Panc1 (cell line): ENCODE measurements around the gene NADSYN1. TPM values are rescaled to one million over a fixed set of nuclear protein-coding genes. Genes with fewer than 3 reads are reported as not detected.

Experiments used
- ATAC-seq: fragments of 200-7000 bp; cut with Tn5 transposase; 2 replicates; pipeline ENCODE4 v1.9.1; 2020; ENCODE audit warnings: mild to moderate bottlenecking, moderate library complexity
- BruUV-seq: library from RNA; stranded (reverse); fragments of 400-500 nt; replicated peaks from 2 replicates; lab custom pipeline; 2021; lab: Mats Ljungman, UMichigan
- CTCF ChIA-PET: fragments of 300-600 bp; sonication (Branson Sonifier 250); formaldehyde crosslinking; loops from one replicate; lab custom pipeline; 2022; ENCODE audit warnings: antibody characterized with exemption; lab: Charles Lee
- POLR2A ChIA-PET: fragments of 300-600 bp; sonication (Branson Sonifier 250); formaldehyde crosslinking; loops from one replicate; lab custom pipeline; 2022; ENCODE audit warnings: antibody characterized with exemption; lab: Charles Lee
- DNase-seq: peaks from one replicate; pipeline ENCODE4 v3.0.0-alpha.2; 2010; ENCODE audit warnings: low read depth, low spot score
- H3K27ac ChIP-seq: 2 replicates; pipeline ENCODE4 v1.5.1; 2011; ENCODE audit warnings: mild to moderate bottlenecking, low read length, inconsistent platforms
- H3K27me3 ChIP-seq: fragments of 200-500 bp; sonication (Bioruptor generic); 2 replicates; pipeline ENCODE4 v1.6.0; 2014; ENCODE audit warnings: low read length, inconsistent platforms; ENCODE audit not compliant: control insufficient read depth, insufficient read depth
- H3K36me3 ChIP-seq: fragments of 200-500 bp; sonication (Bioruptor generic); 2 replicates; pipeline ENCODE4 v1.5.1; 2014; ENCODE audit warnings: inconsistent platforms, mild to moderate bottlenecking, low read length, moderate library complexity; ENCODE audit not compliant: control insufficient read depth, insufficient read depth
- H3K4me1 ChIP-seq: 2 replicates; pipeline ENCODE4 v1.5.1; 2011; ENCODE audit warnings: inconsistent platforms, mild to moderate bottlenecking, low read length, moderate library complexity; ENCODE audit not compliant: control insufficient read depth, insufficient read depth
- H3K4me3 ChIP-seq, 2 experiments: 2 replicates each; pipeline ENCODE4 v1.5.1; 2011 to 2012; ENCODE audit warnings: low read depth in 2 of 2, low read length in 2 of 2, mild to moderate bottlenecking in 2 of 2, inconsistent platforms in 1 of 2, moderate library complexity in 1 of 2
- H3K9me3 ChIP-seq: fragments of 200-500 bp; sonication (Bioruptor generic); 2 replicates; pipeline ENCODE4 v1.5.1; 2014; ENCODE audit warnings: low read depth, mild to moderate bottlenecking, inconsistent platforms, low read length, moderate library complexity; ENCODE audit not compliant: control insufficient read depth, insufficient read depth
- CTCF ChIP-seq: fragments of 450-650 bp; IDR thresholded peaks from 2 replicates; pipeline ENCODE4 v1.5.1; 2017; ENCODE audit warnings: mild to moderate bottlenecking
- POLR2AphosphoS5 ChIP-seq: IDR thresholded peaks from 2 replicates; pipeline ENCODE4 v1.6.1; 2012; ENCODE audit warnings: mild to moderate bottlenecking, low read depth, low read length, moderate library complexity
- REST ChIP-seq, 2 experiments: IDR thresholded peaks; 2 replicates each; pipeline ENCODE4 v1.6.1; 2011 to 2012; ENCODE audit warnings: low read depth in 2 of 2, control low read depth in 1 of 2, low read length in 1 of 2, mild to moderate bottlenecking in 1 of 2, moderate library complexity in 1 of 2; ENCODE audit not compliant: insufficient read depth in 1 of 2
- SIN3A ChIP-seq: IDR thresholded peaks from 2 replicates; pipeline ENCODE4 v1.6.1; 2012; ENCODE audit warnings: low read depth, mild to moderate bottlenecking, low read length, moderate library complexity, borderline replicate concordance; ENCODE audit not compliant: insufficient read depth
- TCF7L2 ChIP-seq: IDR thresholded peaks from 2 replicates; pipeline ENCODE4 v1.6.1; 2011; ENCODE audit warnings: mild to moderate bottlenecking, low read depth, low read length, inconsistent platforms
- in situ Hi-C: cut with HindIII; loops from 2 replicates; pipeline ENCODE4 v1.10.0; 2016; ENCODE audit warnings: low sequenced_read_pairs, low pct_unique_long_range_greater_than_20kb
- intact Hi-C: fragments of 100-400 bp; cut with micrococcal nuclease; formaldehyde crosslinking; loops from one replicate; pipeline ENCODE4 v1.10.0; 2022; ENCODE audit not compliant: unreplicated experiment
- total RNA-seq: library from RNA; stranded (reverse); gene quantifications from one replicate; pipeline ENCODE4 v1.2.1, GENCODE V29; 2021; ENCODE audit not compliant: unreplicated experiment

The NADSYN1 gene
- total RNA-seq, 1 experiment from 2014 or later = 76.1 TPM

GRCh38 chr11:71472357-71472885 lies 19.4 kb downstream of the NADSYN1 start:
- BruUV-seq = no TSS peak
- POLR2A ChIA-PET = no interaction called here
- Histone ChIP-seq H3K4me3 (no peak overlapping the region), H3K9me3 (peaks cover 9% of the 10 kb centered on the region; the same call in 1 of the 2 replicates), H3K27ac (no peak overlapping the region), H3K4me1 (no peaks in the 10 kb centered on the region), H3K36me3 (peaks cover 2% of the 10 kb centered on the region), H3K27me3 (no peaks in the 10 kb centered on the region)
- intact Hi-C loops (no loop called here), in situ Hi-C loops (no loop called here)
- DNase-seq (no peak), ATAC-seq (no peak)
- TF ChIP-seq SIN3A = no peak
- TF ChIP-seq CTCF = no peak
- no peak for TF ChIP-seq POLR2AphosphoS5
- CTCF ChIA-PET = no interaction called here

- in situ Hi-C loops (no loop called here), intact Hi-C loops (no loop called here)
- BruUV-seq = no TSS peak
- ATAC-seq = no peak
- ChIA-PET CTCF (no interaction called here), POLR2A (no interaction called here)
- no peak overlapping the region for H3K27ac ChIP-seq
- no peaks in the 10 kb centered on the region for H3K27me3 ChIP-seq
- no peak overlapping the region for H3K4me3 ChIP-seq
- TF ChIP-seq SIN3A (no peak), CTCF (no peak), REST (IDR thresholded peaks at IDR 0.05; ENCODE audit: insufficient read depth in 1 of 2, low read depth in 2 of 2, low read length in 1 of 2) (no peak), TCF7L2 (no peak), POLR2AphosphoS5 (no peak)
- peaks cover 2% of the 10 kb centered on the region for H3K36me3 ChIP-seq
- DNase-seq = no peak
- H3K9me3 ChIP-seq = peaks cover 6% of the 10 kb centered on the region; the same call in 1 of the 2 replicates
- H3K4me1 ChIP-seq = no peaks in the 10 kb centered on the region
Measured at GRCh38 chr11:71472941-71473792, 20.2 kb downstream of the NADSYN1 start.
